Esophagus muscularis mucosa (tissue), 3 donors: ENCODE measurements around the gene GLE1.

ENCODE experiments used
- CTCF ChIP-seq, 3 experiments: fragments of 200-600 bp in 2 of 3; fragments of 450-650 bp in 1 of 3; sonication (generic) in 2 of 3; IDR thresholded peaks; one replicate each; pipeline ENCODE4 v1.5.1; 2017 to 2019; ENCODE audit warnings: antibody characterized with exemption in 3 of 3, mild to moderate bottlenecking in 2 of 3, moderate library complexity in 1 of 3
- POLR2A ChIP-seq: fragments of 450-650 bp; IDR thresholded peaks from one replicate; pipeline ENCODE4 v1.6.1; 2017; ENCODE audit warnings: antibody characterized with exemption, moderate library complexity, mild to moderate bottlenecking, low read depth

- no peak for TF ChIP-seq CTCF (IDR thresholded peaks at IDR 0.05)
- TF ChIP-seq POLR2A: no peak
Observed at GRCh38 chr9:128523199-128523925, 18.8 kb downstream of the GLE1 start.
